Activated CD8-positive, alpha-beta memory T cell treated with anti-CD3 and anti-CD28 coated beads for 24 hours (primary cell): Measurements from ENCODE around the gene MAST4.
"Not testable (repeated sequence)": the region's sequence is repeated elsewhere in the genome, so short reads cannot be mapped to it uniquely, and the experiment has no call there.

Experiments
- DNase-seq: peaks from one replicate; pipeline ENCODE4 v3.0.0-alpha.2; 2020

The MAST4 gene

GRCh38 chr5:67173351-67173750, 577.2 kb downstream of the MAST4 start:
- DNase-seq = not testable (repeated sequence)

- no peak for DNase-seq
These were observed 577.8 kb downstream of the MAST4 start for GRCh38 chr5:67173959-67174358.

- DNase-seq = no peak
These were observed 580.7 kb downstream of the MAST4 start for GRCh38 chr5:67176936-67177335.

GRCh38 chr5:67178085-67178484, 581.9 kb downstream of the MAST4 start:
- DNase-seq = no peak

- no peak for DNase-seq
These were observed 582.8 kb downstream of the MAST4 start for GRCh38 chr5:67178966-67179365.

- no peak for DNase-seq
These were observed 583.6 kb downstream of the MAST4 start for GRCh38 chr5:67179697-67180361.

- DNase-seq = no peak
These were observed 585.5 kb downstream of the MAST4 start for GRCh38 chr5:67181648-67182221.

- no peak for DNase-seq
These were observed 586.2 kb downstream of the MAST4 start for GRCh38 chr5:67182301-67182790.

GRCh38 chr5:67183859-67184258, 587.7 kb downstream of the MAST4 start:
- DNase-seq = no peak

GRCh38 chr5:67187006-67187715, 591.0 kb downstream of the MAST4 start:
- no peak for DNase-seq

- DNase-seq = no peak
These were observed 592.3 kb downstream of the MAST4 start for GRCh38 chr5:67188274-67189078.

- DNase-seq = no peak
These were observed 592.8 kb downstream of the MAST4 start for GRCh38 chr5:67189079-67189354.

- no peak for DNase-seq
These were observed 593.7 kb downstream of the MAST4 start for GRCh38 chr5:67189931-67190330.

GRCh38 chr5:67190410-67190809, 594.2 kb downstream of the MAST4 start:
- no peak for DNase-seq

- DNase-seq = no peak
These were observed 594.7 kb downstream of the MAST4 start for GRCh38 chr5:67190861-67191260.

- DNase-seq = no peak
These were observed 596.7 kb downstream of the MAST4 start for GRCh38 chr5:67192719-67193438.

GRCh38 chr5:67193439-67193807, 597.2 kb downstream of the MAST4 start:
- DNase-seq = no peak

GRCh38 chr5:67194166-67194565, 598.0 kb downstream of the MAST4 start:
- DNase-seq = no peak

- DNase-seq = no peak
These were observed 599.4 kb downstream of the MAST4 start for GRCh38 chr5:67195406-67196275.

- DNase-seq = no peak
These were observed 600.4 kb downstream of the MAST4 start, which contains the start of gene CD180 for GRCh38 chr5:67196537-67197059. Gene CD180, minus strand, starts transcription at chr5:67196799. Its CDS starts 158 bp downstream, at chr5:67196641.

- no peak for DNase-seq
These were observed 601.3 kb downstream of the MAST4 start for GRCh38 chr5:67197536-67197935.
